Fibroblast of gingiva (primary cell): ENCODE results near the gene PTPRU.
A peak's percentile ranks its signal among the peaks of the same experiment; 100 is the strongest.

Source experiments
- DNase-seq: peaks from one replicate; pipeline ENCODE4 v3.0.0-alpha.2; 2011; ENCODE audit warnings: low read depth

Gene PTPRU

DNA sequence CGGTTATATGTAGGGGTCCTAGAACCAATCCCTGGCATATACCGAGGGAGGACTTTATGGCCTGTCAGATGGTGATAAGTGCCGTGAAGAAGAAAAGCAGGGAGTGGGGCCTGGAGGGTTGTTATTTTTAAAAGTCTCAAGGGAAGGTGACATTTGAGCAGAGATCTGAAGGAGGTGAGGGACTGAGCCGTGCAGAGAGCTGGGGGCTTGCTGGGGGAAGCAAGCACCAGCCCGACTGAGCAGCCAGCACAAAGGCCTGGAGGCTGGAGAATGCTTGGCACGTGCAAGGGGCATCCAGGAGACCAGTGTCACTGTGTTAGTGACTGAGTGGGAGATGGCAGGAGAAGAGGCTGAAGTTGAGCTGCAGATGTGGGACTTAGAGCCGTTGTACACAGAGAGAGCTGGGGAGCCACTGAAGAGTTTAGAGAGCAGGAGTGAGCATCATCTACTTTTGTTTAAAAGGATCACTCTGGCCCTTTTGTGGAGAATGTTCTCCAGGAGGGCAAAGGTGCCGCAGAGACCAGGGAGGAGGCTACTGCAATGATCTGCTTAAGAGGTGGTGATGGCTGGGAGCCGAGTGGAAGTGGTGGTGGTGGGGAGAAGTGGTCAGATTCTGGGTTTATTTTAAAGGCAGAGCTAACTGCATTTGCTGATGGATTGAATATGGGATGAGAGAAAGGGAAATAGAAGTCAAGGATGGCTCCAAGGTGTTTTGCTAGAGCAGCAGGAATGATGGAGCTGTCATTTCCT is 31.2 kb downstream of the PTPRU start:
- no peak for DNase-seq

DNA sequence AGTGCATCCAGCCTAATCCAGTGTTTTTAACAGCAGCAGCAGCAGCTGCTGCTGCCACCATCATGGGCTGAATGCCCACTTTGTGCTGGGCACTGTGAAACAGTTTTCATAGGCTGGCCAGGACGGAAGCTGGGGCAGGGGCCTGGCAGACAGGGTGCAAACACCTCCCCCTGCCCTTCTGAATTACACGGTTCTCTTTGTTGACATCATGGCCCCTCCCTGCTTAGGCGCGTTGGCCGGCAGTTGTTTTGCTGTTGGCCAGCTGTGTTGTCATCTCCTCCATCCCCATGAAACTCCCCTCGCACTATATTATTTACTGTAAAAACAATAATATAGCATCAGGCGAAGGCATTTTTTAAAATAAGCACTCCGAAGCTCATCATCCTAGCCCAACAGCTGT is 33.1 kb downstream of the PTPRU start:
- no peak for DNase-seq

DNA sequence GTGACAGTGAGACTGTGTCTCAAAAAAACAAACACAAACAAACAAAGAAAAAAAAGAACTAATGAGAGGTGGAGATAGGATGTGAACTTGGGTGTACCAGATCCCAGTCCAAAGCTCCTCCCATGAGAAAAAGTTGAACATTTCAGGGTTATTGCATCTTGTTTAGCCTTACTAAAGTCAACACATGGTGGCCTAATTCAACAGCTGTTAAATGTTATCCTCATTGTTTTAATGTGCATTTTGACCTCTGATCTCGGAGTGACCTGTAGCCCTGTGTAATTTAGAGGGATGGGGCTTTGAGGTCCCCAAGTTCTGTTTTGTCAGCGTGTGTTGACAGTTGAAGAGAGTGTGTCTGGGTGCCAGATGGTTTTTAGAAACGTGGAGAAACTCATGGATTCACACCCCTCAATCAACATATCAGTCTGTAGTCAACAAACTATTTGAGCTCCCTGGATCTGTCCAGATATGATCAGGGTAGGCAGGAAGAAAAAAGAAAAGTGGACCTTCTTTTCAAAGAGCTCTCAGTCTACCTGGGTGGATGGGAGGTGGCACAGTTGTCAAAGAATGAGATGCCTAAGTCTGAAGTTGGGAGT is 34.7 kb downstream of the PTPRU start:
- DNase-seq = no peak

DNA sequence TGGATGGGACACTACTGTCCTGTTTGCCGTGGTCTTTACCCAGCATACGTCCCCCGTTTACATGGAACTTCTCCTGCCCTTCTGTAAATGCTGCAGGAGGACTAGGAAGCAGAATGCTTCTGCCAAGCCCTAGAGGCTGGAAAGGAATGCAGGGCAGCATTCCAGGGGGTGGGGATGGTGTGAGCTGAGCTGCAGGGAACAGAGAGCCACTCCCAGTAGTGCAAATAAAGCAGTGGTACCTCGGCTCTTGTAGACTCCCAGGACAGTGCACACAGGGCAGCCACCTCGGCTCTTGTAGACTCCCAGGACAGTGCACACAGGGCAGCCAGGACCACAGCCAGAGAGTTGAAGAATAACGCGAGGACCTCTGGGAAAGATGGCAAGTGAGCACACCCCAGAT is 35.4 kb downstream of the PTPRU start:
- DNase-seq = peak; percentile 63

DNA sequence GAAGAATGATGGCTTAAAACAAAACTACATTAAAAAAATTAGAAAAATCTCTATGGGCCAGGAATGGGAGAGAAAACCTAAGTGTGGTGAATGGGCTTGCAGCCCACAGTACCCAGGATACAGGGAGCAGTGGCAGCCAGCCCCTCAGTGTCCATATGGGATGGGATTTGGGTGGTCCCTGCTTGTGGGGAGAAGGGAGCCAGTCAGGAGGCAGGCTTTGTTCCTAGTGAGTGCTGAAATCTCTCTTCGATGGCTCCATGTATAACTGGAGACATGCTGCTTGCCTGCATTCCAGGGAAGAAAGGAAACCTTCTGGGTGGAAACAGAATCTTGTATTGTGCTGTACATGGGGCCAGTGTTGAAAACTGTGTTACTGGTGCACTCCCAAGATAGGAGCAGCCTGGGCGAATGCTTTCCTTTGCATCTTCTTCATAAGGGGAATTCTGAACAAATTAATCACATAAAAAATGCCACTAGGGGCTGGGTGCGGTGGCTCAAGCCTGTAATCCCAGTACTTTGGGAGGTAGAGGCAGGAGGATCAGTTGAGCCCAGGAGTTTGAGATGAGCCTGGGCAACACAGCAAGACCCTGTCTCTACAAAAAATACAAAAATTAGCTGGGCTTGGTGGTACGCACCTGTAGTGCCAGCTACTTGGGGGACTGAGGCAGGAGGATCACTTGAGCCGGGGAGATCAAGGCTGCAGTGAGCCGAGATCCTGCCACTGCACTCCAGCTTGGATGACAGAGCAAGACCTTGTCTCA is 36.0 kb downstream of the PTPRU start:
- DNase-seq = no peak

DNA sequence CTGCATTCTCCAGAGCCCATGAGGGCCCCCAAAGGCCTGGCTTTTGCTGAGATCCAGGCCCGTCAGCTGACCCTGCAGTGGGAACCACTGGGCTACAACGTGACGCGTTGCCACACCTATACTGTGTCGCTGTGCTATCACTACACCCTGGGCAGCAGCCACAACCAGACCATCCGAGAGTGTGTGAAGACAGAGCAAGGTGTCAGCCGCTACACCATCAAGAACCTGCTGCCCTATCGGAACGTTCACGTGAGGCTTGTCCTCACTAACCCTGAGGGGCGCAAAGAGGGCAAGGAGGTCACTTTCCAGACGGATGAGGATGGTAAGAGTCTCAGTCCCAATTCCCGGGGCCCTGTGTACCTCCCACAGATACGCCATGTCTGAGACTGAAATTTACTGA is 39.1 kb downstream of the PTPRU start:
- no peak for DNase-seq

DNA sequence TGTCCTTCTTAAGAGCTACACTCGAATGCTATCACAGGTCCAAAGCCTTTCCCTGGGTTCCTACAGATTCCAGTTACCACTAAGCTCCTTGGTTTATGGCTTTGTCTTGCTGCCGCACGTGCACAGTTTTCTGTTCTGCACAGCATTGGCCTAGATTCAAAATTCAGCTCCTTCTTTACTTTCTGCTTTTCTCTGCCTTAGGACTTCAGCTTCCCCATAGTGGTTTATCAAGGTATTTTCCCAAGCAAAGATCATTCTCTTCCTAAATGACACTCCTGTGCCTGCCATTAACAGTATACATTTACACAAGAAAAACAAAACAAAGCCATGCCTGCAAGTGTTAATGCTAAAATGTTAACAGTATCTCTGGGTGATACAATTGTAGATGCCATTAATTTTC is 41.8 kb downstream of the PTPRU start:
- no peak for DNase-seq

DNA sequence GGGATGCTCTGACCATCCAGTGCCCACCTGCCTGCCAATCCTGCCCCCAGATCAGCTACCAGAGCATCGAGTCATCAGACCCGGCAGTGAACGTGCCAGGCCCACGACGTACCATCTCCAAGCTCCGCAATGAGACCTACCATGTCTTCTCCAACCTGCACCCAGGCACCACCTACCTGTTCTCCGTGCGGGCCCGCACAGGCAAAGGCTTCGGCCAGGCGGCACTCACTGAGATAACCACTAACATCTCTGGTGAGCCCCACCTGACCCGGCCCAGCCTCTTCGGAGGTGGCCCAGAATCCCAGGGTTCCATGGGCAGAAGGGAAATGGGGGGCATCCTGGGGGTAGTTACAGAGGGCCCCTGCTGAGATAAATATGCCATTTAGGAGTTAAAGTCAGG is 43.1 kb downstream of the PTPRU start:
- no peak for DNase-seq

DNA sequence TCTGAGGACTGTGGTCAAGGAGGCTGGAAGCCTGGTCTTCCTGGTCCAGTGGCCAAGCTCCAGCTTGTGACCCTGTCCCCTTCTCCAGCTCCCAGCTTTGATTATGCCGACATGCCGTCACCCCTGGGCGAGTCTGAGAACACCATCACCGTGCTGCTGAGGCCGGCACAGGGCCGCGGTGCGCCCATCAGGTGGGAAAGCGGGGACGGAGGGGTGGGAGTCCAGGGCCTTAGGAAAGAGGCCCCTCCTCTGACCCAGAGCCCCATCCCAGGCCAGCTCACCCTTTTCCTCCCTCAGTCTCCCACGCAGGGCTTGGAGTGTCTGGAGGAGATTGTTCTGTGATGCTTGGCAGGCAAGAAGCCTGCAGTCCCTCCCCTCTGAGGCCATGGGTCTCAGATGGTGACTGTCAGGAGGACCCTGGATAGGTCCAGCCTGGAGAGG is 43.6 kb downstream of the PTPRU start:
- DNase-seq = no peak

DNA sequence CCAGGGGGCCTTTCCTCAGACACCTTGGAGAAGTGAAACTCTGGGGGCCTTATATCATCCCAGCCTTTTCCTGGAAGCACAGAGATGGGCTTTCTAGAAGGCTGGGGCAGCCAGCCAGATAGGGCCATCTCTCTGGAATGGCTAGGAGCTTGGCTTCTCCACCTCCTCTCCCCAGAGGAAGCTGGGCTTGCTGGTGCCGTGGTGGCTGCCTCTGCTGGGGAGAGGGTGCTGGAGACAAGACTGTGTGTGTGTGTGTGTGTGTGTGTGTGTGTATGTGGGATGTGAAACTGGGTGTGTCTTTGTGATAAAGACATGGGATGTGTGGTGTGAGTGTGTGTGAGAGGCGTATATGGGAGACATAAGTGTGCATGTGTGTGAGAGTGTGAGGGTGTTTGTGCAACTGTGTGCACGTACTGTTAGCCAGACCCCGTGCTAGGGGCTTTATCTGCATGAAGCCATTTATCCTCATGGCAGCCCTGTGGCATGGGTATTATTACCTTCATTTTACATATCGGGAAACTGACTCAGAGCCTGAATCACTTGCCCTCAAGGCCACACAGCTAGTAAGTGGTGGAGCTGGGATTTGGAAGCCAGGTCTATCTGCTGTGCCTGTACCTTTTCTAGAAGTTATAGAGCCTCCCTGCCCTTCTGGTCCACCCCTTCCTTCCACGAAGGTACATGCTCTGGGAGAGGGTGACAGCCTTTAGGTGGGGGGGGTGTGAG is 44.2 kb downstream of the PTPRU start:
- no peak for DNase-seq

DNA sequence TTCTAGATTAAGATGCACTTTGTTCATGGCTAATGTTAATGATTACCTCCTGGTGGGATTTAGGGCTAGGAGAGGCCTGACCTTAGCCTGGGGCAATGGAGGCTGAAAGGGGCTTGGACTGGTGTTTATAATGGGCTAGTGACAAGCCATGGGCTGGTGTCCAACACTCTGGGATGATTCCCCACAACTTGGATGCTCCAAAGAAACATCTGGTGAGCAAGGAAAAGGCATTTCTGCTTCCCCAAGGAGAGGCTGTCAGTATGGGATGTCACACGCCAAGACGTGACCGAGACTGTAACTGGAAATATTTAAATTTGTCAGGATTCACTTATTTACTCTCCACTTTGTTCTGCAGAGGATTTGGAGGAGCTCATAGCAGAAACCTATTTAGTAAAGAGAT is 45.2 kb downstream of the PTPRU start:
- DNase-seq = no peak

DNA sequence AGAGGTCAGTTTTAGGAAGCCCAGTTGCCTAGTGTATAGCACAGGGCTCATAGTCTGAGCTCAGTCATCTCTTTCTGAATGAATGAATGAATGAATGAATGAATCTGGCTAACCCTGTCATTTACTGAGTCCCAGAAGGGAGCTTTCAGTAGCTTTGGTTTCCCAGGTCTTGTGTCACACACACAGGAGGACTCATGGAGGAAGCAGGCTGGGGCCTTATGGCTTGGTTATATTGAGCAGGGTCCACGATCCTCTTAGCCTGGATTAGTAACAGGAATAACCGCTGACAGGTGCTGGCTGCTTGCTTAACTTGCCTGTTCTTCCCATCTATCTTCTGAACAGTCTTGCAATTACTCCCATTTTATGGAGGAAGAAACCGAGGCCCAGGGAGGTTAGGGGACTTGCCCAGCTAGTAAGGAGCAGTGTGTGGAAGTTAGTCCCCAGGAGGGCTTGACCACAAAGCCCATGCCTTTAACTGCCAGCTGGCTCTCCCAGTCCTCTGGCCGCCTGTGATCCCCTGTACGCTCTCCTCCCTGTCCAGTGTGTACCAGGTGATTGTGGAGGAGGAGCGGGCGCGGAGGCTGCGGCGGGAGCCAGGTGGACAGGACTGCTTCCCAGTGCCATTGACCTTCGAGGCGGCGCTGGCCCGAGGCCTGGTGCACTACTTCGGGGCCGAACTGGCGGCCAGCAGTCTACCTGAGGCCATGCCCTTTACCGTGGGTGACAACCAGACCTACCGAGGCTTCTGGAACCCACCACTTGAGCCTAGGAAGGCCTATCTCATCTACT is 46.0 kb downstream of the PTPRU start:
- DNase-seq = no peak

DNA sequence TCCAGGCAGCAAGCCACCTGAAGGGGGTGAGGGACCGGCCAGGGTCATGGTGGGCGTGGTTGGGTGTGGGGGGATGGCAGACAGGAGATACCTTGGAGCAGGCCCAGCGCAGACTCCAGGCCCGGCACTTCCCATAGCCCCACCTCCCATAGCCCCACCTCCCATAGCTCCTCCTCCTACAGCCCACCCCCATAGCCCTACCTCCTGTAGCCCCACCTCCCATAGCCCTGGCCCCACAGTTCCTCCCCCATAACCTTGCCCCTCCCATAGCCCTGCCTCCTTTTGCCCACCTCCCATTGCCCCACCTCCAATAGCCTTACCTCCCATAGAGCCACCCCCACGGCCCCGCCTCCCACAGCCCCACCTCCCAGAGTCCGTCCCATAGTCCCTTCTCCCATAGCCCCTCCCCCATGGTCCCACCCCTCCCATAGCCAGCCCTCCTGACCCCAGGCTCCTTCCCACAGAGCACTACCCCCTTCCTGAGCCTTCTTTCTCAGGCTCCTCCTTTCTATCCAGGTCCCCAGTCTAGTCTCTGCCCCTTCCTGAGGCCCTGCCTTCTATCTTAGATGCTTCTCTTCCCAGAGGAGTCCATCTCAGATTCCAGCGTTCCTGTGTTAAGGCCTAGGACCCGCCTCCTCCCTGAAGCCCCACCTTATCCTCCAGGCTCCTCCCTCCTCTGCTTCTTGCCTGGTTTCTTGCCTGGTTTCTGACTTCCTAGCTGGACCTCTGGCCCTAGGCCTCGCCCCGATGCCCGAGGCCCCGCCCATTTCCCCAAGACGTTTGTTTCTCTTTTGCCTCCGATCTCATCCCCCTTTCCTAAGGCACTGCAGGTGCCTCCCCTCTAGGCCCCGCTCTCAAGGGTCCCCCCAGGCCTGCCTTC is 46.8 kb downstream of the PTPRU start:
- DNase-seq = peak; percentile 48

DNA sequence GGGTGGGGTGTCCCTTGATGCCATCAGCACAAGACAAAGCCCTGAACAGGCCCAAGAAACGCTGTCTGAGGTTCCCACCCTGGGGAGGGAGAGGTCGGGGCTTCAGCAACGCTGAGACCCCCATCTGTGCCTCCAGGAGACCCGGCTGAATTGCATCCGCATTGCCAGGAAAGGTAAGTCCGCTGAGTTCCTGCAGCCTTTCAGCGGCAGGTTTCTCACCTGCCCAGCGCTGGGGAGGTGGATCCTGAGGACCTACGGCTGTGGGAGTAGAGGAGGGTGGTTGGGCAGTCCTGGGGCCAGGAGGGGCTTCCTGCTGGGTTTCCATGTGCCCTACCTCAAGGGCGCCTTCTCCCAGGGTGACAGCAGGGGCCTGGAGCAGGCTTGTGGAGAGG is 47.5 kb downstream of the PTPRU start:
- DNase-seq = no peak

DNA sequence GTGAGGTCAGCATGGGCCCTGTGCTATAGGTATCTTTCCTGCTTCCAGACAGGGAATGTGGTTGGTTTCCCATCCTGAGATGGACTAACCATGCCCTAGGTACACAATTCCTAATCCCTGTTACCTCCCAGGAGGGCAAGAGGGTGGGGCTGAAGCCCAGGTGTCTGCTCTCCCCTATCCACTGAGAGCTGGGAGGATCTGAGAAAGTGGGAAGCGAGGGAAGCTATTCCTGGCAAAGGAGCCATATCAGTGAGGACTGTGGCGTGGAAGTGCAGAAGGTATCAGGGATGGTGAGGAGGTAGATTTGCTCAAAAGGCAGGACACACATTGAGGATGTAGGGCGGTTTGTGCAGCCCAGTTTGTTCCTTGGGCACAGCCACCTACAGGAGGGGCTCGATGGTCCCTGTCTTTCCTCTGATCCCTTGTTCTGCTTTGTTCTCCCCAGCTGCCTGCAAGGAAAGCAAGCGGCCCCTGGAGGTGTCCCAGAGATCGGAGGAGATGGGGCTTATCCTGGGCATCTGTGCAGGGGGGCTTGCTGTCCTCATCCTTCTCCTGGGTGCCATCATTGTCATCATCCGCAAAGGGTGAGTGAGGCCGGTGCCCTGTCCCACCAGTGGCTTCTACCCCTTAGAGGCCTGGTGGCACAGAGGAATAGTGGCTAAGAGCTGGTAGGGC is 48.1 kb downstream of the PTPRU start:
- no peak for DNase-seq

DNA sequence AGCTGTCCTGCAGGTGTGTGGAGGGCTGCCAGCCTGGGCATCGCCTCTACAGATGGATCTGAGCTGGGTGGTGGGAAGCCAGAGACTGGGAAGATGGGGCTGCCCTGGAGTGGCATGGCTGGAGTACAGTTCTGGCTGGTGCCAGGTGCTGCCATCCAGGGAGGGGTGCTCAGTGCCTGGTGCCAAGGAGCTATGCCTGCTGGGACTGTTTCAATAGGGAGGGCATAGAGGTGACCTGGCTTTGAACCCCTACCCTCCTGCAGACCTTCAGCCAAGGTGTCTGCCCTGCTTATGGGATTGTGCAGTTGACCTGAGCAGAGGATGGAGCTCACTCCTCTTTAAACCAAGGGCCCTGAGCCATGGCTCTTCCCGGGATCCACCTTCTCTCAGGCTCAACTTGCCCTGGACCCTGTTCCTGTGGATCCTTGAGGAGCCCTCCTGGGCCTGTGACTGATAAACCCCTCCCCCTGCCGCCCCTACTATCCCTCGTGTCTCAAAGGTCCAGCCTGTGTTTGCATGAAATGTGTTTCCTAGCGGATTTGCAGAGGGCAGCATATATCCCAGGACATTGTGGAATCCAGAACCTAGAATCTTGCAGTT is 48.7 kb downstream of the PTPRU start:
- no peak for DNase-seq

DNA sequence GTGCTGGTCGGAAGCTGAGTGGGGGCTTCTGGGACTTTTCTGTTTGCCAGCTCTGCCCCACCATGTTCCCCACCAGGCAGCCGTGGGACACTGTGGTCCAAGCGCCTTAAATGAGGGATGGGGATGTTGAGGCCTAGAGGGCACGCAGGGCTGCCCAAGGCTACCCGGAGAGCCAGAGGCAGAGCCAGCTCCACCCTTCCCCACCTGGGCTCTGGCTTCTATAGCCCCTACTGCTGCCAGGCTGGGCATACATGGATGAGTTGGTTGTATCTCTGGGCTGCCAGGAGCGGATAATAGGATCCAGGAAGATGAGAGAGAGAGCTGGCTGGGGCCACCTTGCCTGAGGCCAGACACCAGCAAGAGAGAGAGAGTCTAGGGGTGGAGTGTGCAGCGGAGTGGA is 49.4 kb downstream of the PTPRU start:
- no peak for DNase-seq

DNA sequence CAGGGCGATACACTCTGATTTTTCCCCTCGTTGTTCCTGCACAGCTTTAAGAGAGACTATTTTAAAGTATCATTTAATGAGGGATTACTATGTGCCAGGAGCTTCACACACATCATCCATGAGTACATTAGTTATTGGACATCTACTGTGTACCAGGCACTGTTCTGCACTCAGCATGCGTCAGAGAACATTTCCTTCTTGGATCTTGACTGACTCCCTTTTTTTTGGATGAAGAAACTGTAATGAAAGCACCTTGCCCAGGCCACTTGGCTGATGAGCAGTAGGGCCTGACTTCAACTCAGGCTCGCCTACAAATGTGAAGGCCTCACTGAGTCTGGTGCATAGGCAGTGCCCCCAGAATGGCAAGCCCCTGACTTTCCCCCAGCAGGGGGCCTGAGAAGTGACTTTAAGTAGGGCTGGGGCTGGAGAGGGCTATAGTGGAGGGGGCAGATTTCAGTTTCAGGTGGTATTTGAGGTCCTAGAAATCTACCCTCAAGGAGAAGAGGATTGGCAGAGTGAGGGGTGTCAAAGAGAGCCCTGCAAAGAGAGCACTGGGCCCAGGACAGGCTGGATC is 50.0 kb downstream of the PTPRU start:
- no peak for DNase-seq

DNA sequence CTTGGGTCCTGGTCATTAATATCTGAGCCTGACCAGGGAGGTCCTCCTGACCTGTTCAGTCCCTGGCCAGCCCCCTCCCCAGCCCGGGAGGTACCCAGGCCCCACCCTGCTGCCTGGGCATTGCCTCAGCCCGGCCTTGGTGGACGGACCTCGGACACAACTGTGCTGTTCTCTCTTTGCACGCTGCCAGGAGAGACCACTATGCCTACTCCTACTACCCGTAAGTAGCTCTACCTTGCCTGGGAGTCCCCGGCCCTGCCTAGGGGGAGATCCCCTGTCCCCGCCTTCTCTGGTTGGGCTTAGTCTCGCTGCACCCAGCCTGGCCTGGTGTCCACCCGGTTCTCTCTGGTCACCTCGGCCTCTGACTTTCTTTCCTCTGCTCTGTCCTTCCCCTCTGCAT is 53.2 kb downstream of the PTPRU start:
- DNase-seq = no peak
